Endothelial cell (in vitro differentiated cells): ENCODE measurements around the gene C13orf46. TPM values are rescaled to one million over a fixed set of nuclear protein-coding genes. Genes with fewer than 3 reads are reported as not detected.

Experiments
- DNase-seq: peaks from one replicate; pipeline ENCODE4 v3.0.0; 2021; ENCODE audit warnings: low spot score
- H3K27ac Mint-ChIP-seq: one replicate; pipeline ENCODE4 v1.8.0; 2021; ENCODE audit warnings: mixed read lengths, inconsistent platforms; ENCODE audit not compliant: unreplicated experiment
- H3K27me3 Mint-ChIP-seq: one replicate; pipeline ENCODE4 v1.8.0; 2021; ENCODE audit warnings: mild to moderate bottlenecking, moderate library complexity, mixed read lengths, inconsistent platforms; ENCODE audit not compliant: unreplicated experiment
- H3K36me3 Mint-ChIP-seq: one replicate; pipeline ENCODE4 v1.8.0; 2021; ENCODE audit warnings: mild to moderate bottlenecking, low read depth, mixed read lengths, inconsistent platforms; ENCODE audit not compliant: unreplicated experiment
- H3K4me1 Mint-ChIP-seq: one replicate; pipeline ENCODE4 v1.8.0; 2021; ENCODE audit warnings: mild to moderate bottlenecking, mixed read lengths, inconsistent platforms; ENCODE audit not compliant: unreplicated experiment
- H3K4me3 Mint-ChIP-seq: one replicate; pipeline ENCODE4 v1.8.0; 2021; ENCODE audit warnings: mild to moderate bottlenecking, mixed read lengths, inconsistent platforms; ENCODE audit not compliant: unreplicated experiment
- H3K9me3 Mint-ChIP-seq: one replicate; pipeline ENCODE4 v1.8.0; 2021; ENCODE audit warnings: mixed read lengths, inconsistent platforms; ENCODE audit not compliant: unreplicated experiment
- CTCF ChIP-seq: fragments of 200-600 bp; sonication (generic); IDR thresholded peaks from one replicate; pipeline ENCODE4 v1.5.0; 2021; ENCODE audit warnings: antibody characterized with exemption; ENCODE audit not compliant: unreplicated experiment
- total RNA-seq: library from RNA; stranded (reverse); fragmentation: NEBNext Ultra II Directional; extraction: Animal tissue kit (Norgen Biotek cat#: 25700); gene quantifications from one replicate; pipeline ENCODE4 v1.2.1, GENCODE V29; 2021; ENCODE audit not compliant: unreplicated experiment

The C13orf46 gene
- total RNA-seq, 1 donor from 2014 or later = 1.5 TPM

DNA sequence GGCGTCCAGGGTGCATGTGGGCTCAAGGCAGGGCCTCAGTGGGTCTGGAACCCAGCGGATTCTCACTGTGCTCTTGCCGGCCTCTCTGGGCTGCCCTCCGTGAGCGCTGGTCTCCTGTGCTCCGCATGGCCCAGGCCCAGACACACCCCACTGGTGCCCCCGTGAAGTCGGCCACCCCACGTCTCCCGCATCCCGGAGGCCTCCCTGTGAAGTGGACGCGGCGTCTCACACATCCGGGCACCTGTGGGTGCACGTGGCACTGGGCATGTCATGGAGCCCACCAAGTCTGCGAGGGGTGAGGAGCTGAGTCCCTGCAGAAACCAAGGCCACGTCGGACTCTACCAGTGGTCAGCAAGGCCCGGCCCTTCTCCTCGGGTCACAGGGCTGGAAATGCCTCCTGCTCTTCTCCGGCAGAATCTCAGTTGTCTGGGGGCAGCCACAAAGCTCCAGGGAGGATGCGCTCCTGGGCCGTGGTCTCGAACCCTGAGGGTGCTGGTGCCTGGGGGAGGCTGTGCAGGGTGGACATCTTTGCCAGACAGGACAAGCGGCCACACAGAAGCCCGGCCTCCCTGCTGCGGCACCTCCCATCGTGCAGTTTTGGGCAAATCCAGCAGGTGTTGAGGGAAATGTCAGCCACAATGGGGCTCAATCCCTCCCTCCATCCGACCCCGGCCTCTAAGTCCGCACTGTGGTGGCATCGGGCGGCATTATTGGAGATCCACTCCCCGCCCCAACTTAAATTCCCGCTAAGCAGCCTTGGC lies 2.2 kb downstream of the C13orf46 start:
- H3K4me1 Mint-ChIP-seq = no peaks in the 10 kb centered on the region
- H3K9me3 Mint-ChIP-seq = no peaks in the 10 kb centered on the region
- peaks cover 11% of the 10 kb centered on the region for H3K27me3 Mint-ChIP-seq
- no peak for DNase-seq
- H3K27ac Mint-ChIP-seq = no peak overlapping the region
- H3K4me3 Mint-ChIP-seq = no peak overlapping the region
- peaks cover 20% of the 10 kb centered on the region for H3K36me3 Mint-ChIP-seq
- no peak for TF ChIP-seq CTCF

DNA sequence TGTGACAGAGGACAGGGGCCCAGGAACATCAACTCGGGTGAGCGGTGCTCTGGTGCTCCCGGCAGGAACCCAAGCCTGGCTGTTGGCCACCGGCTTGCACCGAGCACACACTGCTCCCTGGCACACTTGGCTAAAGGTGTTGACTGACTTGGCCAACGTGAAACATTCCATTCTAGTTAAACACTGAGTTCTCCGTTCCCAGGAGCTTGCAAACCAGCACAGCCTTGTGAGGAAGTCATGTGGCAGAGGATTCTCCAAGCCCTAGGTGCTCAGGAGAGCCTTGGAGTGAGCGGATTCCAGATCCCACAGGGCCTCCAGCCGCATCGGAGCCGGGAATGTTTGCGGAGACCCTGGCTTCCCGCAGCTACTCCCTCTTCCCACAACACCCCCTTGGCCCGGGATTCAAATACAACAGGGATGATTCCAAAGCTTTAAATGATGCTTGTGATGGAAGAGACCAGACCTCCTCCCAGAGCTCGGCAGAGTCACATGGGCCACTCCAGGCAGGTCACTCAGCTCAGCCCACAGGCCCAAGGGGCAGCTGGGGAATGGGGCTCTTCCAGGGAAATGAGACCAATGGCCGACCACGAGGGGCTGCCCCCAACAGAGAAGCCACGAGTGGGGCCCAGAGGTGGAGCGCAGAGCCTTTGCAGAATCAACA lies 2.9 kb downstream of the C13orf46 start:
- Mint-ChIP-seq H3K9me3 (no peaks in the 10 kb centered on the region), H3K4me3 (no peak overlapping the region), H3K27ac (no peak overlapping the region)

GRCh38 chr13:113969973-113970611 lies 3.8 kb downstream of the C13orf46 start:
- Mint-ChIP-seq H3K9me3 (no peaks in the 10 kb centered on the region), H3K27me3 (peaks cover 8% of the 10 kb centered on the region), H3K4me1 (no peaks in the 10 kb centered on the region), H3K27ac (no peak overlapping the region), H3K36me3 (peaks cover 15% of the 10 kb centered on the region), H3K4me3 (no peak overlapping the region)
- DNase-seq = no peak
- no peak for TF ChIP-seq CTCF

More for the DNA sequence above, 2.9 kb downstream of the C13orf46 start:
- peaks cover 11% of the 10 kb centered on the region for H3K27me3 Mint-ChIP-seq
- peaks cover 20% of the 10 kb centered on the region for H3K36me3 Mint-ChIP-seq
- no peak for DNase-seq
- TF ChIP-seq CTCF = no peak
- H3K4me1 Mint-ChIP-seq = no peaks in the 10 kb centered on the region

DNA sequence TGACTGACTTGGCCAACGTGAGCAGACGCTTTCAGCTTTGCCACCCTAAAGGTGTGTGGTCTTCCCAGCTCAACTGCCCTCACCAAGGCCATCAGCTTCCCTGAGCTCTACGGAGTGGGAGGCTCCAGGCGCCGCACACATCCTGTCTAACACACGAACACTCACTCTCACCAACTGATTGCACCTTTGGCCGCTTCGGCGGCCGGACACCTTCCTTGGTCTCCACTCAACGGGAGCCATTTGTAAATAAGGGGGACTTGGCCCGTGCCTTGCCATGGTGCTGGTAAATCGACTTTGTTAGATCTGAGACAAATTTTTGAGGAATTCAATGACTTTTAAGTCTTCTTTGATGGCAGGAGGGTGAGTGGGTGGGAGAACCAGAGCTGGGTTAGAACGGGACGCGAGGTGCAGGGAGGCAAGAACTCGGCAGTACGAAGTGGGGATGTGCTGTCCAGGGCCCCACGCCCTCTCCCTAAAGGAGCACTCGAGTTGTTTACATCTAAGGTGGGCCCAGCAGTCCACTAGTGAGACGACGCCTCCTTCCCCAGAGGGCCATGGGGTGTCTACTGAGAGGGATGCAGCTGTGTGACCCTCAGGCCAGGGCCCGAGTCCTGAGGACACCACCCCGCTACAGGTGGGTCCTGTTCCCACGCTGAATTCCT lies 4.4 kb downstream of the C13orf46 start:
- Mint-ChIP-seq H3K27me3 (peaks cover 8% of the 10 kb centered on the region), H3K4me1 (no peaks in the 10 kb centered on the region), H3K27ac (no peak overlapping the region), H3K36me3 (peaks cover 15% of the 10 kb centered on the region), H3K4me3 (no peak overlapping the region), H3K9me3 (no peaks in the 10 kb centered on the region)
- no peak for DNase-seq
- TF ChIP-seq CTCF = no peak
